GM12872 (cell line): ENCODE results near the gene WDR91.

Experiments used
- CTCF ChIP-seq: IDR thresholded peaks from 3 replicates; pipeline ENCODE4 v1.5.1; 2011; ENCODE audit warnings: low read depth, mild to moderate bottlenecking, low read length, moderate library complexity; ENCODE audit not compliant: insufficient read depth

Gene WDR91

GRCh38 chr7:135158874-135159273 lies 52.5 kb downstream of the WDR91 start:
- TF ChIP-seq CTCF = no peak

- no peak for TF ChIP-seq CTCF
Observed at GRCh38 chr7:135158141-135158655, 53.1 kb downstream of the WDR91 start.

- no peak for TF ChIP-seq CTCF
Observed at GRCh38 chr7:135156290-135156689, 55.0 kb downstream of the WDR91 start.

- TF ChIP-seq CTCF = no peak
Observed at GRCh38 chr7:135154734-135155133, 56.6 kb downstream of the WDR91 start.

- TF ChIP-seq CTCF = no peak
Observed at GRCh38 chr7:135152442-135152841, 58.9 kb downstream of the WDR91 start.

GRCh38 chr7:135151533-135151932 lies 59.8 kb downstream of the WDR91 start:
- no peak for TF ChIP-seq CTCF

GRCh38 chr7:135151132-135151531 lies 60.2 kb downstream of the WDR91 start:
- no peak for TF ChIP-seq CTCF
